OCI-LY7 (cell line): Measurements from ENCODE around the gene NCAM2. TPM values are rescaled to one million over a fixed set of nuclear protein-coding genes. Genes with fewer than 3 reads are reported as not detected.

Experiments used
- BruUV-seq: library from RNA; stranded (reverse); fragments of 400-500 nt; replicated peaks from 2 replicates; lab custom pipeline; 2021; lab: Mats Ljungman, UMichigan
- CTCF ChIA-PET: fragments of 300-600 bp; sonication (Branson Sonifier 250); formaldehyde crosslinking; loops from one replicate; lab custom pipeline; 2022; ENCODE audit warnings: antibody characterized with exemption; ENCODE audit not compliant: unreplicated experiment; lab: Charles Lee
- POLR2A ChIA-PET: fragments of 300-600 bp; sonication (Branson Sonifier 250); formaldehyde crosslinking; loops from one replicate; lab custom pipeline; 2022; ENCODE audit warnings: antibody characterized with exemption; lab: Charles Lee
- DNase-seq: peaks from one replicate; pipeline ENCODE4 v3.0.0-alpha.2; 2015; ENCODE audit warnings: low spot score
- H2AFZ ChIP-seq: fragments of 200-600 bp; sonication (generic), shearing (Covaris generic); 2 replicates; pipeline ENCODE4 v1.6.1; 2014; ENCODE audit warnings: mild to moderate bottlenecking, antibody characterized with exemption, low read length, moderate library complexity
- H3K27ac ChIP-seq: fragments of 200-600 bp; sonication (generic); 2 replicates; pipeline ENCODE4 v1.5.1; 2014; ENCODE audit warnings: mixed run types, low read depth, mild to moderate bottlenecking, moderate library complexity, low read length, inconsistent platforms; ENCODE audit not compliant: poor library complexity, severe bottlenecking
- H3K36me3 ChIP-seq: fragments of 200-600 bp; sonication (generic); 2 replicates; pipeline ENCODE4 v1.6.1; 2014; ENCODE audit warnings: mild to moderate bottlenecking, antibody characterized with exemption, low read length, moderate library complexity, mixed read lengths; ENCODE audit not compliant: insufficient read depth
- H3K4me1 ChIP-seq: fragments of 200-600 bp; sonication (generic); 2 replicates; pipeline ENCODE4 v1.5.1; 2014; ENCODE audit warnings: mild to moderate bottlenecking, low read length; ENCODE audit not compliant: insufficient read depth, poor library complexity, severe bottlenecking
- H3K4me2 ChIP-seq: fragments of 200-600 bp; sonication (generic); 2 replicates; pipeline ENCODE4 v1.6.1; 2014; ENCODE audit warnings: mild to moderate bottlenecking, low read length
- H3K4me3 ChIP-seq: fragments of 200-600 bp; sonication (generic); 2 replicates; pipeline ENCODE4 v1.5.1; 2014; ENCODE audit warnings: mild to moderate bottlenecking, low read depth, low read length; ENCODE audit not compliant: poor library complexity, severe bottlenecking
- H3K79me2 ChIP-seq: fragments of 200-600 bp; sonication (generic); 2 replicates; pipeline ENCODE4 v1.6.1; 2016; ENCODE audit warnings: low read depth, mild to moderate bottlenecking, low read length, moderate library complexity, mixed read lengths; ENCODE audit not compliant: insufficient read depth
- H3K9me2 ChIP-seq: fragments of 200-600 bp; sonication (generic); 2 replicates; pipeline ENCODE4 v1.6.1; 2016; ENCODE audit warnings: mild to moderate bottlenecking, low read length, mixed read lengths; ENCODE audit not compliant: insufficient read depth
- H3K9me3 ChIP-seq: fragments of 200-600 bp; sonication (generic); 2 replicates; pipeline ENCODE4 v1.6.1; 2014; ENCODE audit warnings: mild to moderate bottlenecking, mixed run types, low read length, mixed read lengths
- H4K20me1 ChIP-seq: fragments of 200-600 bp; sonication (generic); 2 replicates; pipeline ENCODE4 v1.6.1; 2014; ENCODE audit warnings: mild to moderate bottlenecking, antibody characterized with exemption, low read length, moderate library complexity, mixed read lengths; ENCODE audit not compliant: insufficient read depth
- CTCF ChIP-seq: fragments of 200-600 bp; sonication (generic); conservative IDR thresholded peaks from 2 replicates; pipeline ENCODE4 v1.5.1; 2014; ENCODE audit warnings: mild to moderate bottlenecking, antibody characterized with exemption, low read length, moderate library complexity, mixed read lengths
- EZH2phosphoT487 ChIP-seq: fragments of 200-600 bp; sonication (generic); IDR thresholded peaks from 2 replicates; pipeline ENCODE4 v1.6.1; 2018; ENCODE audit warnings: low read depth, borderline replicate concordance, mild to moderate bottlenecking, mixed run types, antibody characterized with exemption, low read length, moderate library complexity, mixed read lengths
- intact Hi-C: fragments of 100-400 bp; cut with micrococcal nuclease; formaldehyde crosslinking; loops from one replicate; pipeline ENCODE4 v1.10.0; 2022; ENCODE audit not compliant: unreplicated experiment
- total RNA-seq, 2 experiments: library from RNA; depleted of rRNA in 1 of 2; stranded (reverse); fragments of >200 nt in 1 of 2; shearing (Covaris generic) in 1 of 2; gene quantifications; 2 replicates each; pipeline ENCODE4 v1.2.3, GENCODE V29; 2014 to 2022

NCAM2 gene
- total RNA-seq, 2 experiments from 2014 or later: not detected

DNA sequence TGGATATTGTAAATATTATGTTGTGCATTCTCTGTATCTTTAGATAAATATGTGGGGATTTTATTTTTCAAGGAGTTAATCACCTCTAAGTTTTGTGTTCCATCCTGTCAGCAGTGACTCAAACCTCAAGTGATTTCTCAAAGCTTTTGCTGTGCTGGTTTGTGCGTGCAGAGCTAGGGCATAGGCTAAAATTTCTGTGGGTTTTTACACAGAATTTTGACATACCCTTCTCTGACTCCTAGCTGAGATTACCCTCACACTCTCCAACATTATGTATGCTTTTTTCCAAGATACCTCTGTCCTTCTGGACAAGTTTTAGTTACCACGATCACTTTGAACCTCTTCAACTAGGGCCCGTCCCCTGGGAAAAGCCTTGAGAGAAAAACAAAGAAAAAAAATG, 384.9 kb downstream of the NCAM2 start:
- ChIA-PET POLR2A (no interaction called here), CTCF (no interaction called here)
- intact Hi-C loops: no loop called here
- no peaks in the 10 kb centered on the region for H3K9me2 ChIP-seq
- H3K27ac ChIP-seq: no peak overlapping the region
- H3K36me3 ChIP-seq: no peaks in the 10 kb centered on the region
- H3K4me3 ChIP-seq: no peak overlapping the region
- DNase-seq: no peak
- no peaks in the 10 kb centered on the region for H3K79me2 ChIP-seq
- H3K9me3 ChIP-seq: peaks cover 38% of the 10 kb centered on the region; the same call in 1 of the 2 replicates
- BruUV-seq: no TSS peak
- no peaks in the 10 kb centered on the region for H3K4me1 ChIP-seq
- no peaks in the 10 kb centered on the region for H4K20me1 ChIP-seq
- H3K4me2 ChIP-seq: no peak overlapping the region
- TF ChIP-seq CTCF: no peak
- TF ChIP-seq EZH2phosphoT487: no peak
- no peak overlapping the region for H2AFZ ChIP-seq

DNA sequence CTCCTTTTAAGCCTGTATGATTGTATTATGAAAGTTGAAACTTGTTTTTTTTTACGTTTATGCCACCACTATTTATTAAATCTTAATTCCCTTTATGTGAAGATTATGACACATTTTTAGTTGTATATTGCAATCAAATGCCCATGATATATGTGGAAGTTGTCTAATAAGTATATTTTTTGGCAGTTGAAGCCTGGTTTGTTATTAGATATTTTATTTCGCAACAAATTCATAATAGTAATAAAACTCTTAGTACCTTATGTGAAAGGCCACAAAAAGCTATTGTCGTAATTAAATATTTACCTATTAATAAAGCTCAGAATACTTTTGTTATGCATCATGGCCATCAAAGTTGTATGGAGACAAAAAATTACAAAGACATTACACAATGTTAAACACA, 386.8 kb downstream of the NCAM2 start:
- CTCF ChIA-PET: no interaction called here
- POLR2A ChIA-PET: no interaction called here
- intact Hi-C loops: no loop called here
- H2AFZ ChIP-seq: no peak overlapping the region
- TF ChIP-seq CTCF (no peak), EZH2phosphoT487 (no peak)
- H3K4me3 ChIP-seq: no peak overlapping the region
- H4K20me1 ChIP-seq: no peaks in the 10 kb centered on the region
- H3K36me3 ChIP-seq: no peaks in the 10 kb centered on the region
- peaks cover 27% of the 10 kb centered on the region; the same call in 1 of the 2 replicates for H3K9me3 ChIP-seq
- H3K4me1 ChIP-seq: no peaks in the 10 kb centered on the region
- BruUV-seq: no TSS peak
- no peak overlapping the region for H3K27ac ChIP-seq
- H3K4me2 ChIP-seq: no peak overlapping the region
- no peak for DNase-seq
- no peaks in the 10 kb centered on the region for H3K79me2 ChIP-seq
- H3K9me2 ChIP-seq: no peaks in the 10 kb centered on the region

- TF ChIP-seq EZH2phosphoT487 (no peak), CTCF (no peak)
- H3K36me3 ChIP-seq: no peaks in the 10 kb centered on the region
- H3K9me3 ChIP-seq: peaks cover 23% of the 10 kb centered on the region; the same call in 1 of the 2 replicates
- no peak overlapping the region for H2AFZ ChIP-seq
- no peak for DNase-seq
- ChIA-PET CTCF (no interaction called here), POLR2A (no interaction called here)
- H3K9me2 ChIP-seq: no peaks in the 10 kb centered on the region
- intact Hi-C loops: no loop called here
- no peaks in the 10 kb centered on the region for H4K20me1 ChIP-seq
- no peak overlapping the region for H3K27ac ChIP-seq
- BruUV-seq: no TSS peak
- H3K4me3 ChIP-seq: no peak overlapping the region
- H3K4me1 ChIP-seq: no peaks in the 10 kb centered on the region
- H3K4me2 ChIP-seq: no peak overlapping the region
- no peaks in the 10 kb centered on the region for H3K79me2 ChIP-seq
Measured at GRCh38 chr21:21385404-21385803, 387.2 kb downstream of the NCAM2 start.
